IPS DF 19.7 (cell line): ENCODE data around the gene EPG5.

ENCODE experiments used
- DNase-seq: peaks from one replicate; pipeline ENCODE4 v3.0.0-alpha.2; 2013; ENCODE audit warnings: low read depth, low spot score

Gene EPG5

GRCh38 chr18:45806226-45806625 is 160.9 kb downstream of the EPG5 start:
- no peak for DNase-seq

DNA sequence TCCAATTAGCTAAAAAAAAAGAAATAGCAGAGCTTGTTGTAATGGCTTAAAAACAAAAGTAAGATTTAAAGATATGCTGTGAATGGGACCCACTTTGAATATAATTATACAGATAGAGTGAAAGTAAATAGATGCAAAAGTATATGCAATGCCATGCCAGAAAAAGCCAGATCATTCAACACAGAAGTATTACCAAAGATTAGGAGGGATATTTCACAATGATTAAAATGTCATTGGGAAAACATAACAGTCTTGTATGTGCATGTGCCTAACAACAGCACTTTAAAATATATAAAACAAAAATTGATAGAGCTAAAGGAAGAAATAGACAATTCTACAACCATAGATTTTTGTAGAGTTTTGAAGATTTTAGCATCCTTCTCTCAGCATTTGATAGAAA is 161.6 kb downstream of the EPG5 start:
- no peak for DNase-seq

DNA sequence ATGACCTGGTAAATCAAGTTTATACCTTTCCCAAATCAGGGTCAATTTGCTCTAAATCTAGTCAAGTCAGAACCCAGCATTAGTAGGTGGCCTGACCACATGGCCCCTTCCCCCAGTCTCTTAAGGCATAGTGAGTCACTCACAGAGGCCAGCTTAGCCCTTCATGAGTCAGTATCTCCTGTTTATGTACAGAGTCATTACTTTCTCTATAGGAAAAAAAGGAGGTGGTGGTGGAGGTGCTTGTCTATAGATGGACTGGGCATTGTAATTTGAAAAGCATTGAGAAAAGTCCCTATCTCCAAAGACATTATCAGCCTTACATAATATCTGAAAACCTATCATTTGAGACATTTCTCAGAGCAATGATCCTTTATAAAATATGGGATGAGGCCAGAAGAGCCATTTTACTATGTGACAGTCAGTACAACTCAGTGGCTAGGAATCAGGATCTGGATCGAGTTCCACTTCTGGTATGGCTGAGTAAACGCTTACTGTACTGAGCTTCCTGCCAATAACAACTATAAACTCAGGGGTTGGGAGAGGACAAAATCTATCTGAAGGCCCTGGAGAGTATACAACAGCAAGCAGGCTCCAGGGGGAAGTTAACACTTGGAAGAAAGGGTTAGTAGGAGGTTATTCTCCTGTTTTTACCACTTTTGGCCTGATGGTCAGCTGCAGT is 164.2 kb downstream of the EPG5 start:
- no peak for DNase-seq

DNA sequence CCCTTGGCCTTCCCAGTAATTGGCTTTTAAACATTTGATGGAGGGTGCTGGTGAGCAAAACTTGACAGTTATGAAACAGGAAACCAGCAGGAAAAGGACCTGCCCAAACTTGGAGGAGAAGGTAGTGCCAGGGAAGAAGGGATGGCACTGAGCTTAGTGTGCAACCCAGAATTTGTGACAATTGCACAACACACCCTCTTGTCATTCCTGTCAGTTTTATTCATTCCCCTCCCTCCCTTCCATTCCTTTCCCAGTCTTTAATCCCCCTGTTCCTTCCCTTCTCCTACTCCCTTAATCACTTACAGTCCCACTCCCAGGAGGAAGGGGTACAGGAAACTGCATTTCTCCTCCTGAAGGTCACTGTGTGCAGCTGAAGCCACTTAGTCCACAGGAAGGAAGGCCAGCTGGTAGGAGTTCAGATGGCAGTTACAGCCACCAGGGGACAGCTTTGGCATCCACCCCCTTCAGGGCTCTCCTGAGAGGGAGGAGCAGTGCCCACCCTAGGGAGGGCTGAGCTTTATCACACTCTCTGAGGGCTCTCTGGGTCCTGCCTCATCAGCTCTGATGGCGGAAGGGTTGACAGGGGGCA is 165.6 kb downstream of the EPG5 start:
- no peak for DNase-seq
